SK-N-MC (cell line): ENCODE data around the gene IDUA.
A peak's percentile ranks its signal among the peaks of the same experiment; 100 is the strongest.

ENCODE experiments used
- EZH2 ChIP-seq: fragments of 200-600 bp; sonication (generic); IDR thresholded peaks from one replicate; pipeline ENCODE4 v1.6.1; 2017; ENCODE audit warnings: antibody characterized with exemption
- FOXP2 ChIP-seq: optimal IDR thresholded peaks from 2 replicates; pipeline ENCODE3; 2011; ENCODE audit warnings: mild to moderate bottlenecking, moderate library complexity; ENCODE audit not compliant: insufficient read depth; ENCODE audit errors: extremely low read length, control extremely low read depth
- POLR2AphosphoS5 ChIP-seq: IDR thresholded peaks from 2 replicates; pipeline ENCODE4 v1.6.1; 2012; ENCODE audit warnings: mild to moderate bottlenecking, low read depth, low read length, borderline replicate concordance

- TF ChIP-seq FOXP2, result no peak
- peak; percentile 35 for TF ChIP-seq EZH2
- TF ChIP-seq POLR2AphosphoS5, result no peak
These were observed 10.7 kb downstream of the IDUA start for GRCh38 chr4:997375-998071.
